Measurements from ENCODE around the gene BMP7.

DNA sequence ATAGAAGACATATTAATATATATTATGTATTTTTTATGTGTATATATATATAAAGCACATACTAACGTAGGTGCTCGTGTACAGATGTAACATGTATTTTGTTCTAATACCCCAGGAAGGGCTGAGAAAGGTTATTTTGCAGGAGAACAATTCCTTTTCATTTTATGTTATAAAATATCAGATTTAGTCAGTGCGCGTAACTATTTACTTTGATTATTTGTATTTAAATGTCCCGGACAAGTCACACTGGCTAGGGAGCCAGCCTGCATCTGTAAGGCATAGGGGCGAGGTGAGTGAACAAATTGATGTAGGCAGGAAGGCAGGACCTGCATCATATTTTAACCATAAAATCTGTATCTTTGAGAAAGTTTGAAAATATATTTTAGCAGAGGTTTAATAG, 74.1 kb downstream of the BMP7 start:
- TF ChIP-seq KLF9 (tag by site-specific recombination; IDR thresholded peaks at IDR 0.05; ENCODE audit: low read depth) = no peak
- TF ChIP-seq, protein P1, sequence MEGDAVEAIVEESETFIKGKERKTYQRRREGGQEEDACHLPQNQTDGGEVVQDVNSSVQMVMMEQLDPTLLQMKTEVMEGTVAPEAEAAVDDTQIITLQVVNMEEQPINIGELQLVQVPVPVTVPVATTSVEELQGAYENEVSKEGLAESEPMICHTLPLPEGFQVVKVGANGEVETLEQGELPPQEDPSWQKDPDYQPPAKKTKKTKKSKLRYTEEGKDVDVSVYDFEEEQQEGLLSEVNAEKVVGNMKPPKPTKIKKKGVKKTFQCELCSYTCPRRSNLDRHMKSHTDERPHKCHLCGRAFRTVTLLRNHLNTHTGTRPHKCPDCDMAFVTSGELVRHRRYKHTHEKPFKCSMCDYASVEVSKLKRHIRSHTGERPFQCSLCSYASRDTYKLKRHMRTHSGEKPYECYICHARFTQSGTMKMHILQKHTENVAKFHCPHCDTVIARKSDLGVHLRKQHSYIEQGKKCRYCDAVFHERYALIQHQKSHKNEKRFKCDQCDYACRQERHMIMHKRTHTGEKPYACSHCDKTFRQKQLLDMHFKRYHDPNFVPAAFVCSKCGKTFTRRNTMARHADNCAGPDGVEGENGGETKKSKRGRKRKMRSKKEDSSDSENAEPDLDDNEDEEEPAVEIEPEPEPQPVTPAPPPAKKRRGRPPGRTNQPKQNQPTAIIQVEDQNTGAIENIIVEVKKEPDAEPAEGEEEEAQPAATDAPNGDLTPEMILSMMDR (tag by site-specific recombination; IDR thresholded peaks at IDR 0.05) = no peak
- TF ChIP-seq ATF2 (tag by site-specific recombination; IDR thresholded peaks at IDR 0.05; ENCODE audit: low read depth) = no peak
- no peak for TF ChIP-seq ZNF146 (tag by site-specific recombination; IDR thresholded peaks at IDR 0.05)
- TF ChIP-seq ZBTB26 (tag by site-specific recombination; optimal IDR thresholded peaks at IDR 0.05) = no peak
- TF ChIP-seq ZNF121 (tag by site-specific recombination; IDR thresholded peaks at IDR 0.05) = no peak
- TF ChIP-seq ZNF211 (tag by site-specific recombination; IDR thresholded peaks at IDR 0.05; ENCODE audit: low read depth) = no peak
- TF ChIP-seq ZBTB7A (tag by site-specific recombination; IDR thresholded peaks at IDR 0.05; ENCODE audit: low read depth) = no peak
- TF ChIP-seq SALL2 (tag by site-specific recombination; IDR thresholded peaks at IDR 0.05; ENCODE audit: borderline replicate concordance) = no peak
- TF ChIP-seq ZNF274 (IDR thresholded peaks at IDR 0.05; ENCODE audit: low read length) = no peak
- no peak for TF ChIP-seq ZNF274 (tag by site-specific recombination; IDR thresholded peaks at IDR 0.05; ENCODE audit: borderline replicate concordance)
